GM21825 (cell line): Measurements from ENCODE around the gene RMI2.
"Not testable (repeated sequence)": the region's sequence is repeated elsewhere in the genome, so short reads cannot be mapped to it uniquely, and the experiment has no call there.

Source experiments
- ATAC-seq: cut with Tn5 transposase; IDR thresholded peaks from one replicate; pipeline ENCODE4 v1.9.1; 2021; ENCODE audit warnings: mild to moderate bottlenecking, moderate library complexity; ENCODE audit not compliant: unreplicated experiment

The RMI2 gene

DNA sequence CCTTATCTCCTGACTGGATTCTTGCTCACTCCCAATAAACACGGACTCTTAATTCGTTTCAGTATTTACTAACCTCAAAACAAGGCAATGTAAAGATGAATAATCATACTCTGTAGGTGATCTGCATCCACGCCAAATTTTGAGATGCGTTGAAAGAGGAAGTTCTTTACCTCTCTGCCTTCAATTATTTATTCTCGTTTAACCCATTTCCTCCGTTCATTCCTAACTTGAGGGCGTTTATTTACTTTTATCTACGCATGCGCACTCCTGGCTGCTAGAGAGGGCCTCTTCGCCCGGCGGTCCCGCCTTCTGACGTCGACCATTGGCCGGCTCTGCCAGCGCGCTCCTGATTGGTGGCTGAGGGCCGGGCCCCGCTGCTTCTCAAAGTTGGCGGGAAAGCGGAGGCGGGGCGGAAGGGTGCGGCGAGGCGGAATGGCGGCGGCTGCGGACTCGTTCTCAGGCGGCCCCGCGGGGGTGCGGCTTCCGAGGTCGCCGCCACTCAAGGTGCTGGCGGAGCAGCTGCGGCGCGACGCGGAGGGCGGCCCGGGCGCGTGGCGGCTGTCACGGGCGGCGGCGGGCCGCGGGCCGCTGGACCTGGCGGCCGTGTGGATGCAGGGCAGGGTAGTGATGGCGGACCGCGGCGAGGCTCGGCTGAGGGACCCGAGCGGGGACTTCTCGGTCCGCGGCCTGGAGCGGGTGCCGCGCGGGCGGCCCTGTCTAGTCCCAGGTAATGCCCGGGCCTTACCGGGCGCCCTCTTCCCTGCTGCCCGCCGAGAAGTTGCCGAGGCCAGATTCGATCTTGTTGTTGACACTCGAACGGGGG, at the start of gene RMI2:
TSS of gene RMI2 (plus strand) at position 420 of the 823 bp plus-strand sequence. CDS start at position 433, 13 bp downstream.
- ATAC-seq = peak; percentile 95

DNA sequence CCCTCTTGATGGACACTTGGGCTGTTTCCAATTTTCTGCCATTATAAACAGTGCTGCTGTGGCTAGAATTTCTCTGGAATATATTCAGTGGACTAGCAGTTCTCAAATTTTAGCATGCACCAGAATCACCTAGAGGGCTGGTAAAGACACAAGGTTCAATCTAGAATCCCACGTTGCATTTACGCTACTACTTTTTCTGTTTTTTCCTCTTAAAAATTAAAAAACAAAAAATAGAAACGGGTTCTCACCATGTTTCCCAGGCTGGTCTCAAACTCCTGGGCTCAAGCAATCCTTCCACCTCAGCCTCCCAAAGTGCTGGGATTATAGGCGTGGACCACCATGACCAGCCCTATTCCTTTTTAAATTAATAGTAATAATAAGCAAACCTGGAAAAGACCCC, 49.6 kb upstream of the RMI2 start:
- ATAC-seq = no peak

DNA sequence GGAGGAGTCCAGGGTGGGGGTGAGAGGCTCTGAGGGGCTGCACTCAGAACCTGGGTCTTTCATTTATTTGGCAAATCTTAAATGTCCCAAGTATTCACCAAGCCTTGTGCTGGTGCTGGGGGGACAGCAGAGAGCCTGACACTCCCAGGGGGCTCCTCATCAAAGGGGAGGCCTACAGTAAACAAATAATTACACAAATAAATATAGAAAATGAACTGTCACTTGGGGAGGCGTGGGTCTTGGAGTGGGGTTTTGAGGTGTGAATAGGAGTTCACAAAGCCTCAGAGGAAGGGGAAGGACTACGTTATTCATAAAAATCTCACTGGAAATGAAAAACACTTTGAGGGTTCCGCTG, 48.9 kb upstream of the RMI2 start:
- ATAC-seq = no peak

DNA sequence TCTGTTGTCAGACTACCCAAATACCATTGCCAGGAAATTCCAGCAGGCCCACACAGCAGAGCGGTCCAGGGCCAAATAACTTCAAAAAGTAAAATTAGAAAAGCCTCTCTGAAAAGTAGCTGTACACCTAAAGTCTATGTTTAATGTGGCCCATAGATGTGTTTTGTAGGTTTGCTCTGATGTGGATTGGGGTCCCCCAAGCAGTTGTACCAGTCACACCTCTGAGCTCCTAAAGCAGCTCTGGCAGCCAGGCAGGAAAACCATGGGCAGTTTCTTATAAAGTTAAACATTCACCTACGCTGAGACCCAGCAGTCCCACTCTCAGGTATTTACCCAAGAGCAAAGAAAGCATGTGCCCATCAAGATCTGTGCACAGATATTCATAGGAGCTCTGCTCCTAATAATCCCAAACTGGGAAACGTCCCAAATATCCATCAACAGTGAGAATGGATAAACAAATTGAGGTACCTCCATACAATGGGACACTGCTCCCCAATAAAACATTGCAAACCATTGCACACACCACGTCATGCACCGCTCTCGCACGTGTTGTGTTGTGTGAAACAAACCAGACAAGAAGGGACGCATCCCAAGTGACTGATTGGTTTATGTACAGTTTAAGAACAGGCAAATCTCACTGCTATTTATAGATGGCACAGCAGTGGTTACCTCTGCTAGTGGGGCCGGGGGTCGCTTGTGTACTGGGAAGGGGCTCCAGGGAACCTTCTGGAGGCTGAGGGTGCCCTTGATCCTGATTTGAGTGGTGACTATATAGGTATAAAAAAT, 48.4 kb upstream of the RMI2 start:
- ATAC-seq = peak; percentile 23

DNA sequence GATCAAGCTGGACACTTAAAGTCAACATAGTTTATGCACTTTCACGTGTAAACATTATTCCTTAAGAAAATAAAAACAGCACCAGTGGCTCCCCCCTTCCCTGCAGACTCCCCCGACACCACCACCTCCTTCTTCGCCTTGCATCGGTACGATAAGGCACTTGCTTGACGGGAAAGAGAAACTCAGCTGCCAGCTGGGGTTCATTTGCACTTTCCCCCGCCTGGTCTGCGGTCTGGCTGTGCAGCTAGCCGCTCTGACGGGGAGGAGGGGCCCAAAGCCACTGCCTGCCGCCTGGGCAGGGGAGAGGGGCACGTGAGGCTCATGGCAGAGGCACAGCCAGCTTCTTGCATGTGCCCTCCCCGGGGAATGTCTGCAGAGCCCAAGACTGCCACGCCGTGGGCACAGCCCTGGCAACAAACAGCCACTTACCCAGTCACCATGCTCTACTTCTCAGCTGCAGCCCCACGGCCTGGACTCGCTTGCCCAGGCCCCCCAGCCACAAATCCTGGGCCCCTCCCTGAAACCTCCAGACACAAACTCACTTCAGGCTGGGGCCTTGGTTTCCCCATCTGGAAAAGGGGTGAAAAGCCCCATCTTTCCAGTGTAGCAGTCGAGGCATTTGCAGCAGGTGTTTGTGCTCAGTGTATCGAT, 47.6 kb upstream of the RMI2 start:
- ATAC-seq = peak; percentile 75

DNA sequence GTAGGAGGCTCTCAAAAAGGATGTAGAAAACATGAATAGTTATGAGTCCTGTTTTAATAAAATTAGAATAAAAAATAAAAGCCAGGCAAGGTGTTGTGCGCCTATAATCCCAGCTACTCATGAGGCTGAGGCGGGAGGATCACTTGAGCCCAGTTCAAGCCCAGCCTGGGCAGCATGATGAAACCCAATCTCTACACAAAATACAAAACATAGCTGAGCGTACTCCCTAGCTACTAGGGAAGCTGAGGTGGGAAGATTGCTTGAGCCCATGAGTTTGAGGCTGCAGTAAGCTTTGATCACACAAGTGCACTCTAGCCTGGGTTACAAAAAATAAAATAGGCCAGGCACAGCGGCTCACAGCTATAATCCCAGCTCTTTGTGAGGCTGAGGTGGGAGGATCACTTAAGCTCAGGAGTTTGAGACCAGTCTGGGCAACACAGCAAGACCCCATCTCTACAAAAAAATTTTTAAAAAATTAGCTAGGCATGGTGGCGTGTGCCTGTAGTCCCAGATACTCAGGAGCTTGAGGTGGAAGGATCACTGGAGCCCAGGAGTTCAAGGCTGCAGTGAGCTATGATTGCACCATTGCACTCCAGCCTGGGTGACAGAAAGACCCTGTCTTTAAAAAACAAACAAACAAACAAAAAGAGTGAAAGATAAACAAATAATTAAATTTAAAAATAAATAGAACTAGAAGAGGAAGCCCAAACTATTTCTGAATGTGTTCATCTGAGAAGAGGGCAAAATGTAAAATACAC, 46.9 kb upstream of the RMI2 start:
- no peak for ATAC-seq

DNA sequence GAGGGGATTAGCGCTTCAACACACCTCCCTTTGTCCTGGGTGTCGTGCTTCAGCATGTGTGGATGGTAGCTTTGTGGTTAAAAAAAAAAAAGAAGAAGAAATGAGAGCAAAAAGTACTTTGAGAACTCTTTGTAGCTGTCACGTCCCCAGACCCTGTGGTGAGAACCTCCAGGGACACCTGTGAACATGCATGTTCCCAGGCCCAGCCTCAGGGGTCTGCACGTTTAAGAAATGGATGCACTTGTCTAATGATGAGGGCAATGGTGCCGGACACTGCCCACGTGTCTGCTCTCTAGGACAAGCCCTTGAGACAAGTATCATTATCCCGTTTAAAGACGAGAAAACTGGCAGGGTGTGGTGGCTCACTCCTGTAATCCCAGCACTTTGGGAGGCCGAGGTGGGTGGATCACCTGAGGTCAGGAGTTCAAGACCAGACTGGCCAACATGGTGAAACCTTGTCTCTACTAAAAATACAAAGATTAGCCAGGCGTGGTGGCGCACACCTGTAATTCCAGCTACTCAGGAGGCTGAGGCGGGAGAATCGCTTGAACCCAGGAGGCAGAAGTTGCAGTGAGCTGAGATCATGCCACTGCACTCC, 46.2 kb upstream of the RMI2 start:
- not testable (repeated sequence) for ATAC-seq

DNA sequence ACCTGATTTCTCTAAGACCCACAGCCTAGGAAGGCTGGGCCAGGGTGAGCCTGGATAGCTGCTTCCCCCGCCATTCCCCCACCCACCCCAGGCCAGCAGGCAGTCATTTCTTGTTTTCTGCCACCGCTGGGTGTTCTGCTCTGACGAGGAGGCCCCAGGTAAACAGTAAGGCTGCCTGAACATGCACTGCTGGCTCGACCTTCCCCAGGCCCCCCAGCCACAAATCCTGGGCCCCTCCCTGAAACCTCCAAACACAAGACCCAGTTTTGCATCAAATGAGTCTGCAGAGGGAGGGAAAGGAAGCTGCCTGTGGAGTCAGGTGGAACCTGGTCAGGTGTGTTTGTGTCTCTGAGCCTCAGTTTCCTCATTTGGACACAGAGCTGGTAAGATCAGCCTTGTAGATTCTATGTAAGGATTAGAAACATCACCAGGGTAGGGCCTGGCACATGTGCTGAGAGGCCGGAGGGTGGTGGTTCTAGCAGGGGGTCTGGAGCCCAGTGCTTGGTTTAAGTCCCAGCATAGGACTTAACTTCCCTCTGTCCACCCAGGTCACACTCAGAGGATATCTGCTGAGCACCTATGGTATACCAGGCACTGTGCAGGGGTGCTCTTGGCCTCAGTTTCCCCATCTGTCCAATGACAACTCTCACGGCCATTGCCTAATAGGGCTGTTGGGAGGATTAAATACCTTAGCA, 45.2 kb upstream of the RMI2 start:
- ATAC-seq = no peak

DNA sequence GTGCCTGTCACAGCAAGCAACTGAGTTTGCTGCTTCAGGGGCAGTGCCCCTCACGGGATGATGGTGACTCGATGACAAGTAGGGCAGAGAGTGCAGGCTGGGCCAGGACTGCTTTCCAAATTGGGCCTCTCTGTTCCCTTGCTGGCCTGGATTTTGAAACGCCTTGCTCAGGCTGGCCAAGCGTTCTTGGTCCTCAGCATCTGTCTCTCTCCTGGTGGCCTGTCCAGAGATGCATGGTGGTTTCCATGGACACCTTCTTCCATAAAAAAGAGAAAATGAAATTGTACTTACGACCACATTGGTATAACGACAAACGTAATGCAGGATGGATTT, 44.7 kb upstream of the RMI2 start:
- ATAC-seq = no peak

DNA sequence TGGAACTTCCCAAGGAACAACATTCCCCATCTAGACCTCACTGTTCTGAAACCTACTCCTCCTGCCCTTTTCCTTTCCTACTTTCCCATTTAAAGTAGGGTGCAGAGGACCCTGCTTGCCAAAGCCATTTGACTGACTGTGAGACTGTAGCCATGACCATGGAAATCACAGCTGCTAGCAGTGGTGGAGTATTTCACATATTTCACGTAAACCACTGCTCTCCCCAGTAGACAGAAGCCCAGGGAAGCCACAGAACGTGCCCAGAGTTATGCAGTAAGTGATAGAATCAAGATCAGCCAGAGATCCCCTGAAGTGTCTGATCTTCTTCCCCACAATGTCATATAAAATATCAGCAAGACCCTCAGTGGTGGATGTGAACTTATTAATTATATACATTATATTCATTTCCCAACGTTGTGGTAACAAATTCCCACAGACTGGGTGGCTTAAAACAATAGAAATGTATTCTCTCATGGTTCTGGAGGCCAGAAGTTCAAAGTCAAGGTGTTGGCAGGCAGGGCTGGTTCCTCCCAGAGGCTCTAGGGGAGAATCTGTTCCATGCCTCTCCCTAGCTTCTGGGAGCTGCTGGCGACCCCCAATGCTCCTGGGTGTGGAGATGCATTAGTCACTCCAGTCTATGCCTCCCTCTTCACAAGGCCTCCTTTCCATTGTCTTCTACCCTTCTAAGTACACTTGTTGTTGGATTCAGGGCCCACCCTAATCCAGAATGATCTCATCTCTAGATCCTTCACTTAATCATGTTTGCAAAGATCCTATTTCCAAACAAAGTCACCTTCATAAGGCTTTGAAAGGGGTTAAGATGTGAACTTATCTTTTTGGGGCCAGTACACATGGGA, 43.4 kb upstream of the RMI2 start:
- no peak for ATAC-seq

DNA sequence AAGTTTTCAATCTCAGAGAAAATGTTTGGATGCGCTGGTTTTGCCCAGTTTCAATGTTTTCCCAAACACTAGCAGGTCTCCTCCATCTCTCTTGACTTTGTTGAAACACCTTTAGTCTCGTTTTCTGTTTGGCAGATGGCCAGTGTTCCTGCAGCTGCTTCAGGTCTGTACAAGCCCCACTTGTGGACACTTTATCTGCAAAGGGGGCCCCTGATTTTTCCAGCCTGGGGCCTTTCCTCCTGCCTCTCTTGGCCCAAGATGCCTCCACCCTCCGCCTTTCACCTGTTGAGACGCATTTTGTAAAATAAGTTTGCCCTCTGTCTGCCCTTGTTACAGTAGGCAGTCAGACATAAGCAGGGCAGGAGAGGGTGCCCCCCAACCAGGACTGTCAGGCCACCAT, 42.3 kb upstream of the RMI2 start:
- ATAC-seq = no peak

DNA sequence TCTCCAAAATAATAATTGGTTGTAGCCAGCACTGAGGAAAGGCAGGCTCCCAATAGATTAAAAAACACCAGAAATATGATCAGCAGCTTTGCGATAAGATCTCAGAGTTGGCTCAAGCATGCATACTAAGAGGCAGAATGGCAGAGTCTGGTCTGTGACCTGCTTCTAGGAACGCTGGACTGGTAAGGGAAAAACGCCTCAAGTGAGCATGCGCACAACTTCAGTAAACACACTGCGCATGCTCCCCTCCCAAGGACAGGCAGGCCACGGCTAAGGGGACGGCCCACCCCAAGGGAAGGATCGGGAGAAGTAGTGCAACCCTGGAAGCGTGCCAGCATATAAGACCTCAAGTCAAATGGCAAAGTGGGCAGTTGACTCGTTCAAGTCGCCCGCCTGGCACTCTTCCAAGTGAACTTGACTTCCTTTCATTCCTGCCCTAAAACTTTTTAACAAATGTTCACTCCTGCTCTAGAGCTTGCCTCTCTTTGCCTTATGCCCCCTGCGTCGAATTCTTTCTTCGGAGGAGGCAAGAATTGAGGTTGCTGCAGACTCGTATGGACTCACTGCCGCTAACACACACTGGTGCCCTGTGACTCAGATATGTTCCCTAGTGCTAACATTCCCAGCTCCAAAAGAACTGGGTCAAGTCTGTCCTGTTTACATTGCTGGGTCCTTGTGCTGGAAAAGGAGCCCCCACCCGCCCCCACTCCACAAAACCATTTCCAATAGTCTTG, 41.7 kb upstream of the RMI2 start:
- ATAC-seq = no peak

DNA sequence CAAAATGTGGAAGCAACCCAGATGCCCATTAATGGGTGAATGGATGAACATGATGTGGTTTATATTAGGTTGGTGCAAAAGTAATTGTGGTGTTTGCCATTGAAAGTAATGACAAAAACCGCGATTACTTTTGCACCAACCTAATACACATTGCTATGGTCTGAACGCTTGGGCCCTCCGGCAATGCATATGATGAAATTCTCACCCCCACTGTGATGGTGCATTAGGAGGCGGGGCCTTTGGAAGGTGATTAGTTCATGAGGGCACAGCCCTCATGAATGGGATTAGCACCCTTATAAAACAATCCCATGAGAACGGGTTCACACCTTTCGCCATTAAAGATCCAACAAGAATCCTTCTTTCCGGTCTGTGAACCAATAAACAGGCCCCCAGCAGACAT, 38.9 kb upstream of the RMI2 start:
- ATAC-seq = no peak

DNA sequence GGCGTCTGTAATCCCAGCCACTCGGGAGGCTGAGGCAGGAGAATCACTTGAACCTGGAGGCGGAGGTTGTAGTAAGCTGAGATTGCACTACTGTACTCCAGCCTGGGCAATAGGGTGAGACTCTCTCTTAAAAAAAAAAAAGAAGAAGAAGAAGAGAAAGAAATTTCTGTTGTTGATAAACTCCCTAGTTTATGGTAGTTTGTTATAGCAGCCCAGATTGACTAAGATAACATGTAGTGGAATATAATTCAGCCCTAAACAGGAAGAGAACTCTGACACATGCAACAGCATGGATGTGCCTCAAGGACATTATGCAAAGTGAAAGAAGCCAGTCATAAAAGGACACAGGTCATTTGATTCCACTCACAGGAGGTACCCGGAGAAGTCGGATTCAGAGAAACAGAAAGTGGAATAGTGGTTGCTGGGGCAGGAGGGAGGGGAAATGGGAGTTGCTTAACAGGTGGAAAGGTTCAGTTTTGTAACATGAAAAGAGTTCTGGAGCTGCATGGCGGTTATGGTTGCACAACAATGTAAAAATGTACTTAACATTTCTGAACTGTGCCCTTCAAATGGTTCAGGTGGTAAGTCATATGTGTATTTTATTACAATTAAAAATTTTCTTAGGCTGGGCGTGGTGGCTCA, 38.1 kb upstream of the RMI2 start:
- no peak for ATAC-seq

DNA sequence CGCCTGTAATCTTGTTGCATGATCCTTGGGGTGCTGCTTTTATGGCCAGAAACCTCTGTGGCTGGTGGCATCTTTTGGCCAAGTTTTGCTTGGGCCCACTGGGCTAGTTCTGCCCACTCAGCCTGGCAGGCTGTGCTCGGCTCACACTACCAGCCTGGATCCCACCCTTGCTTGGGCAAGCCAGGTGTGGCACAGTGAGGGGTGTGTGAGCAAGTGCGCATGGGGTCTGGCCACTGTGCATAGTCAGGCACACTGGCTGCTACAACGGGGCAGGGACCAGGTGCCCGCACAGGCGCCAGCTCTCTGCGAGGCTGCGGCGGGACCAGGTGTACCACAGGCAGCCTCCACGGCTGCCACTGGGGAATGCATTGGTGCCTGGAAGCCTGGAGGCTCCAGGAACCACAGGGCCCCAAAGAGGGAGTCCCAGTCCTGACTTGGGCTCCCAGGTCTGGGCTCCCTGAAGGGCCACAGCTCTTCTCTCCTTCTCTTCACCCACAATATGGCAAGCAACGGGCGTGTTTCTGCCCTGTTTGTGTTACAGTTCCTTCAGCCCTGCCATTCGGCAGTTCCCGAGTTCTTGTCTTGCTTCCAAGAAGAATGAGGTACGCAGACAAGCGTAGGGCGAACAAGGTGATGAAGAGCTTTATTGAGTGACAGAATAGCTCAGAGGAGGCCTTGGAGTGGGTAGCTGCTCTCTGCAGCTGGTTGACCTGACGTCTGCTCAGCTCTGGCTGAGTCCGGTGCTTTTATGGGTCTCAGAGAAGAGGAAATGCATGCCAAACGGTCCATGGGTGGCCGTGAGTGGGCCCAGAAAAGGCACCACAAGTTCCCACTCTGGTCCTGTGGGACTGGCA, 37.4 kb upstream of the RMI2 start:
- ATAC-seq = no peak

DNA sequence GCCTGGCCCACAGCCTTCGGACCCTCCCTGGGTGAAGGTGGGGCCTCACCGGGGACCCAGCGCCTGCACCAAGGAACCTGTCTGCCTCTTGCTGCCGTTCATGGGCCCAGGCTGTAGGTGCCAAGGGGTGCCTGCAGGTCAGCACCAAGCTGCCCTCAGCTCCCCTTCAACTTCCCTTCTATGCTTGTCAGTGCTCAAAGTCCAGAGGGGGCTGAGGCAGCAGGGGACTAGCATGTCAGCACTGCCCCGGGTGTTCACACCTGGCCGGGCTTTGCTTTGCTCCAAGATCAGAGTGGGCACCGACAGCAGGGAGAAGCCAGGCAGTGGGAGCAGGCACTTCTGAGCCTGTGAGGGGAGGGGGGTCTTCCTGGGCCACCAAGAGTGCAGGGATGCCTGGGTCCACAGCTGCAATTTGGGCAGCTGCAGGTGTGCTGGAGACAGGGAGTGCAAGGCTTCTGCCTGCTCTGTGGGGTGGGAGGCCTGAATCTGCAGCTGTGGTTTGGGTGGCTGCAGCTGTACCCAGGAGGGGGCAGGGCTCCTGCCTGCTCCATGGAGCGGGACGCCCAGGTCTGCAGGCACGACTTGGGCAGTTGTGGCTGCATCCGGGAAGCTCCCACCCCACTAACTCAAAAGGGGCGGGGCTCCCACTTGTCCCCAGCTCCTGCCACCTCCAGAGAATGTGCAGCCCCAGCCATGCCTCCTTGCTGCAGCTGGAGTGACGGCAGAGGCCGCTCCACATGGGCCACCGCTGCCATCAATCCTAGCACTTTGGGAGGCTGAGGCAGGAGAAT, 36.6 kb upstream of the RMI2 start:
- peak; percentile 27 for ATAC-seq
